HCT116 (cell line): ENCODE results near the gene FGF8. TPM values are rescaled to one million over a fixed set of nuclear protein-coding genes. Genes with fewer than 3 reads are reported as not detected.

Experiments
- ATAC-seq: fragments of 200-7000 bp; cut with Tn5 transposase; 2 replicates; pipeline ENCODE4 v1.9.1; 2020; ENCODE audit warnings: mild to moderate bottlenecking, moderate library complexity
- BruUV-seq: library from RNA; stranded (reverse); fragments of 400-500 nt; replicated peaks from 2 replicates; lab custom pipeline; 2021; lab: Mats Ljungman, UMichigan
- CTCF ChIA-PET: fragments of 300-600 bp; sonication (Branson Sonifier 250); formaldehyde crosslinking; loops from one replicate; lab custom pipeline; 2021; ENCODE audit warnings: antibody characterized with exemption; lab: Charles Lee
- POLR2A ChIA-PET: fragments of 300-600, 350-600 bp; sonication (Branson Sonifier 250); formaldehyde crosslinking; loops from one replicate; lab custom pipeline; 2021; ENCODE audit warnings: antibody characterized with exemption; lab: Charles Lee
- RAD21 ChIA-PET, 2 experiments: fragments of 300-600 bp; sonication (Branson Sonifier 250); formaldehyde crosslinking; loops; one replicate each; lab custom pipeline; 2023; ENCODE audit warnings: low total read pairs in 2 of 2; ENCODE audit not compliant: uncharacterized antibody in 2 of 2, unreplicated experiment in 2 of 2, low non-redundant PET in 1 of 2; lab: Charles Lee
- DNase-seq: peaks from one replicate; pipeline ENCODE4 v3.0.0-alpha.2; 2010; ENCODE audit warnings: low read depth, low spot score
- H2AFZ ChIP-seq: fragments of 200-600 bp; shearing (Covaris generic), sonication (generic); 2 replicates; pipeline ENCODE4 v1.6.1; 2017; ENCODE audit warnings: low read depth, mixed run types, mixed read lengths, antibody characterized with exemption, low read length; ENCODE audit not compliant: poor library complexity, severe bottlenecking
- H3K27ac ChIP-seq: 2 replicates; pipeline ENCODE4 v1.5.1; 2012; ENCODE audit warnings: low read depth, low read length
- H3K27me3 ChIP-seq: fragments of 200-600 bp; sonication (generic); 2 replicates; pipeline ENCODE4 v1.6.1; 2016; ENCODE audit warnings: mixed run types, low read length, mixed read lengths; ENCODE audit not compliant: insufficient read depth
- H3K36me3 ChIP-seq, 2 experiments: fragments of 200-500 bp in 1 of 2; fragments of 200-600 bp in 1 of 2; sonication (Bioruptor generic) in 1 of 2; sonication (generic) in 1 of 2; 2 replicates each; pipeline versions ENCODE4 v1.5.1 to v1.6.1; 2014 to 2016; ENCODE audit warnings: low read length in 2 of 2, inconsistent platforms in 1 of 2, mixed read lengths in 1 of 2, mixed run types in 1 of 2; ENCODE audit not compliant: insufficient read depth in 2 of 2, control insufficient read depth in 1 of 2
- H3K4me1 ChIP-seq, 2 experiments: fragments of 200-600 bp in 1 of 2; sonication (generic) in 1 of 2; 2 replicates each; pipeline versions ENCODE4 v1.5.1 to v1.6.1; 2012 to 2017; ENCODE audit warnings: low read length in 2 of 2, inconsistent platforms in 1 of 2, mild to moderate bottlenecking in 1 of 2, mixed read lengths in 1 of 2, mixed run types in 1 of 2, moderate library complexity in 1 of 2; ENCODE audit not compliant: insufficient read depth in 2 of 2, control insufficient read depth in 1 of 2
- H3K4me2 ChIP-seq: fragments of 200-600 bp; sonication (generic); 2 replicates; pipeline ENCODE4 v1.6.1; 2017; ENCODE audit warnings: mixed run types, low read length, mixed read lengths
- H3K4me3 ChIP-seq, 2 experiments: fragments of 200-600 bp in 1 of 2; sonication (generic) in 1 of 2; replicated peaks in 1 of 2; 2 replicates each; pipeline ENCODE4 v1.5.1; 2011 to 2016; ENCODE audit warnings: low read length in 2 of 2, control low read depth in 1 of 2, low read depth in 1 of 2, mild to moderate bottlenecking in 1 of 2, mixed read lengths in 1 of 2, mixed run types in 1 of 2
- H3K79me2 ChIP-seq: fragments of 200-600 bp; sonication (generic); 2 replicates; pipeline ENCODE4 v1.6.1; 2017; ENCODE audit warnings: mild to moderate bottlenecking, mixed run types, low read length, moderate library complexity, mixed read lengths; ENCODE audit not compliant: insufficient read depth
- H3K9ac ChIP-seq: fragments of 200-600 bp; sonication (generic); 2 replicates; pipeline ENCODE4 v1.6.1; 2016; ENCODE audit warnings: low read length, mixed read lengths
- H3K9me2 ChIP-seq: fragments of 200-600 bp; sonication (generic), shearing (Covaris generic); 2 replicates; pipeline ENCODE4 v1.6.1; 2017; ENCODE audit warnings: mixed run types, mild to moderate bottlenecking, moderate library complexity; ENCODE audit not compliant: insufficient read depth
- H3K9me3 ChIP-seq, 2 experiments: fragments of 200-500 bp in 1 of 2; fragments of 200-600 bp in 1 of 2; sonication (Bioruptor generic) in 1 of 2; sonication (generic) in 1 of 2; 2 replicates each; pipeline ENCODE4 v1.6.1; 2014 to 2017; ENCODE audit warnings: low read length in 2 of 2, mixed read lengths in 2 of 2, inconsistent platforms in 1 of 2, low read depth in 1 of 2, mild to moderate bottlenecking in 1 of 2, mixed run types in 1 of 2, moderate library complexity in 1 of 2; ENCODE audit not compliant: control insufficient read depth in 1 of 2, insufficient read depth in 1 of 2
- H4K20me1 ChIP-seq: fragments of 200-600 bp; sonication (generic), shearing (Covaris generic); 2 replicates; pipeline ENCODE4 v1.6.1; 2017; ENCODE audit warnings: mixed run types, mild to moderate bottlenecking, moderate library complexity; ENCODE audit not compliant: insufficient read depth
- CEBPB ChIP-seq: IDR thresholded peaks from 2 replicates; pipeline ENCODE4 v1.6.1; 2012; ENCODE audit warnings: low read depth
- EGR1 ChIP-seq: IDR thresholded peaks from 2 replicates; pipeline ENCODE4 v1.6.1; 2012; ENCODE audit warnings: low read depth
- ELF1 ChIP-seq: IDR thresholded peaks from 2 replicates; pipeline ENCODE4 v1.6.1; 2012; ENCODE audit warnings: low read depth, borderline replicate concordance
- SIN3A ChIP-seq: IDR thresholded peaks from 2 replicates; pipeline ENCODE4 v1.6.1; 2012; ENCODE audit warnings: low read depth
- TCF7L2 ChIP-seq: IDR thresholded peaks from 2 replicates; pipeline ENCODE4 v1.7.0; 2011; ENCODE audit warnings: borderline replicate concordance, inconsistent platforms; ENCODE audit not compliant: insufficient read depth, insufficient read length; ENCODE audit errors: extremely low read depth
- ZFX ChIP-seq: fragments of 450-650 bp; IDR thresholded peaks from 2 replicates; pipeline ENCODE4 v1.6.1; 2017
- ZNF274 ChIP-seq: fragments of 200-500 bp; sonication (Bioruptor generic); IDR thresholded peaks from 2 replicates; pipeline ENCODE4 v1.6.1; 2014; ENCODE audit warnings: mild to moderate bottlenecking, low read depth, low read length, inconsistent platforms
- intact Hi-C: fragments of 100-400 bp; cut with micrococcal nuclease; formaldehyde crosslinking; loops from 2 replicates; pipeline ENCODE4 v1.10.0; 2022
- total RNA-seq: library from RNA; stranded (reverse); gene quantifications from one replicate; pipeline ENCODE4 v1.2.1, GENCODE V29; 2021; ENCODE audit not compliant: unreplicated experiment
- TF ChIP-seq, protein P1 (sequence below): IDR thresholded peaks from 2 replicates; pipeline ENCODE4 v1.6.1; 2011; ENCODE audit warnings: mild to moderate bottlenecking, low read length, moderate library complexity; ENCODE audit not compliant: insufficient replicate concordance; ENCODE audit errors: extremely low read depth

Gene FGF8
- total RNA-seq, 1 experiment from 2014 or later = 2.7 TPM

DNA sequence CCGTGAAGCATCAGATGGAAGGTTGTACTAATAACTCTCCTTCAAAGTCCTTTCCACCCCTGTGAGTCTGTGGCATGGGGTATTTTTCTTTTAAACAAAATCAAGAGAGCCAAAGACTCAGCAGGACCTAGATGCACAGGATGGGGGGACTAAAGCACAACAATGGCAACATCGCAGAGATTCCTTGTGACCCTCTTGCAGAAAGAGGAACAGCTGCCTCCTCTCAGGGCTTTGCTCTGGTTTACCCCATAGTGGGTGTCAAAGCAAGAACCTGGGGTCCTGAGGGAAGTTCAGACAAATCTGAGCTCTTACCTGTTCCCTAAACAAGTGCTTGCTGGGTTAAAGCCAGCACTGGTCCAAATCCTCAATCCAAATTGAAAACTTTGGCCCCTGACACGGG lies 39.2 kb downstream of the FGF8 start (continued):
- no peak for TF ChIP-seq TCF7L2
- TF ChIP-seq, all 23 proteins: peak for 0

DNA sequence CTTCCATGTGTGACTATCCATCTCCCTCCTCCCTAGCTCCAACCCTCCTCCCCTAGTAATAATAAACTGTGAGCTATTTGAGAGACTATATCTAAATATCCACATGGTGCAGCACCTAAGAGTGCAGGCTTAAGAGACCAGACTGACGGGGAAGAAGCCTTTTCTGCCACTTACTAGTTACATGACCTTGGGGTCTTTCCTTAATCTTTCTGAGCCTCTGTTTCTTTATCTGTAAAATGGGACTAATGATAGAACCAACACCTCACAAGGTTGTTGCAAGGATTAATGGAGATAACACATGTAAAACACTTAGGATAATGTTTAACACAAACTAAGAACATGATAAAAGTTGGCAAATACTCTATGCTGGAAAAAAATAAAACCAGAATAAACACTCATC lies 43.8 kb downstream of the FGF8 start:
- Histone ChIP-seq H3K79me2 (no peaks in the 10 kb centered on the region), H3K36me3 (no peaks in the 10 kb centered on the region), H3K4me2 (no peak overlapping the region), H3K9me3 (no peaks in the 10 kb centered on the region), H4K20me1 (no peaks in the 10 kb centered on the region), H3K27ac (no peak overlapping the region), H3K4me3 (no peak overlapping the region), H3K27me3 (no peaks in the 10 kb centered on the region), H3K9me2 (no peaks in the 10 kb centered on the region), H3K4me1 (no peaks in the 10 kb centered on the region), H2AFZ (no peak overlapping the region), H3K9ac (no peak overlapping the region)
- no peak for TF ChIP-seq ZFX
- TF ChIP-seq CEBPB = no peak
- no peak for TF ChIP-seq ZNF274
- no peak for TF ChIP-seq EGR1
- no peak for TF ChIP-seq SIN3A
- TF ChIP-seq, protein P1, sequence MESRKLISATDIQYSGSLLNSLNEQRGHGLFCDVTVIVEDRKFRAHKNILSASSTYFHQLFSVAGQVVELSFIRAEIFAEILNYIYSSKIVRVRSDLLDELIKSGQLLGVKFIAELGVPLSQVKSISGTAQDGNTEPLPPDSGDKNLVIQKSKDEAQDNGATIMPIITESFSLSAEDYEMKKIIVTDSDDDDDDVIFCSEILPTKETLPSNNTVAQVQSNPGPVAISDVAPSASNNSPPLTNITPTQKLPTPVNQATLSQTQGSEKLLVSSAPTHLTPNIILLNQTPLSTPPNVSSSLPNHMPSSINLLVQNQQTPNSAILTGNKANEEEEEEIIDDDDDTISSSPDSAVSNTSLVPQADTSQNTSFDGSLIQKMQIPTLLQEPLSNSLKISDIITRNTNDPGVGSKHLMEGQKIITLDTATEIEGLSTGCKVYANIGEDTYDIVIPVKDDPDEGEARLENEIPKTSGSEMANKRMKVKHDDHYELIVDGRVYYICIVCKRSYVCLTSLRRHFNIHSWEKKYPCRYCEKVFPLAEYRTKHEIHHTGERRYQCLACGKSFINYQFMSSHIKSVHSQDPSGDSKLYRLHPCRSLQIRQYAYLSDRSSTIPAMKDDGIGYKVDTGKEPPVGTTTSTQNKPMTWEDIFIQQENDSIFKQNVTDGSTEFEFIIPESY = no peak
- TF ChIP-seq ELF1 = no peak
- no TSS peak for BruUV-seq
- RAD21 ChIA-PET = no interaction called here
- CTCF ChIA-PET = no interaction called here
- DNase-seq (no peak), ATAC-seq (no peak)
- intact Hi-C loops = no loop called here
- POLR2A ChIA-PET = no interaction called here
